HG03196 (cell line): ENCODE results near the gene FLT3LG.
"Not testable (repeated sequence)": the region's sequence is repeated elsewhere in the genome, so short reads cannot be mapped to it uniquely, and the experiment has no call there.

Experiments
- ATAC-seq: cut with Tn5 transposase; IDR thresholded peaks from one replicate; pipeline ENCODE4 v1.9.1; 2021; ENCODE audit not compliant: unreplicated experiment

The FLT3LG gene

DNA sequence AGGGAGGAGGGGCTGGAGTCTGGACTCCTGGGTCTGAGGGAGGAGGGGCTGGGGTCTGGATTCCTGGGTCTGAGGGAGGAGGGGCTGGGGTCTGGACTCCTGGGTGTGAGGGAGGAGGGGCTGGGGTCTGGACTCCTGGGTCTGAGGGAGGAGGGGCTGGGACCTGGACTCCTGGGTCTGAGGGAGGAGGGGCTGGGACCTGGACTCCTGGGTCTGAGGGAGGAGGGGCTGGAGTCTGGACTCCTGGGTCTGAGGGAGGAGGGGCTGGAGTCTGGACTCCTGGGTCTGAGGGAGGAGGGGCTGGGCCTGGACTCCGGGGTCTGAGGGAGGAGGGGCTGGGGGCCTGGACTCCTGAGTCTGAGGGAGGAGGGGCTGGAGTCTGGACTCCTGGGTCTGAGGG, 12.9 kb upstream of the FLT3LG start:
- not testable (repeated sequence) for ATAC-seq

DNA sequence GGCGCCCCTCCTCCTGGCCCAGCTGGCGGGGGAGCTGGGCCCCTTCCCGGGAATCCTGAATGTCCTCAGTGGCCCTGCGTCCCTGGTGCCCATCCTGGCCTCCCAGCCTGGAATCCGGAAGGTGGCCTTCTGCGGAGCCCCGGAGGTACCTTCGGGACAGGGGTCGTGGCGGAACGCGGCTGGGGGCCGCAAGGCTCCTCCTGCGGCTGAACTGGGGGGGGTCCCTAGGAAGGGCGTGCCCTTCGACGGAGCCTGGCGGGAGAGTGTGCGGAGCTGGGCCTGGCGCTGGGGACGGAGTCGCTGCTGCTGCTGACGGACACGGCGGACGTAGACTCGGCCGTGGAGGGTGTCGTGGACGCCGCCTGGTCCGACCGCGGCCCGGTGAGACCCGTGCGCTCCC, 12.4 kb upstream of the FLT3LG start:
- no peak for ATAC-seq

DNA sequence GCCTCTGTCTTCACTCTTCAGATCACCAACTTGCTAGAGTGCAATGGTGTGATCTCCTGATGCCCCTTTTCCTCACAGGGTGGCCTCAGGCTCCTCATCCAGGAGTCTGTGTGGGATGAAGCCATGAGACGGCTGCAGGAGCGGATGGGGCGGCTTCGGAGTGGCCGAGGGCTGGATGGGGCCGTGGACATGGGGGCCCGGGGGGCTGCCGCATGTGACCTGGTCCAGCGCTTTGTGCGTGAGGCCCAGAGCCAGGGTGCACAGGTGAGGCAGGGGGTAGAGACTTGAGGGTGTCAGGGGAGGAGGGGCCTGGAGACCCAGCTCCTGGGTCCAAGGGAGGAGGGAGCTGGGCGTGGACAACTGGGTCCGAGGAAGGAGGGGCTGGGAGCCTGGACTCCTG, 11.5 kb upstream of the FLT3LG start:
- no peak for ATAC-seq

DNA sequence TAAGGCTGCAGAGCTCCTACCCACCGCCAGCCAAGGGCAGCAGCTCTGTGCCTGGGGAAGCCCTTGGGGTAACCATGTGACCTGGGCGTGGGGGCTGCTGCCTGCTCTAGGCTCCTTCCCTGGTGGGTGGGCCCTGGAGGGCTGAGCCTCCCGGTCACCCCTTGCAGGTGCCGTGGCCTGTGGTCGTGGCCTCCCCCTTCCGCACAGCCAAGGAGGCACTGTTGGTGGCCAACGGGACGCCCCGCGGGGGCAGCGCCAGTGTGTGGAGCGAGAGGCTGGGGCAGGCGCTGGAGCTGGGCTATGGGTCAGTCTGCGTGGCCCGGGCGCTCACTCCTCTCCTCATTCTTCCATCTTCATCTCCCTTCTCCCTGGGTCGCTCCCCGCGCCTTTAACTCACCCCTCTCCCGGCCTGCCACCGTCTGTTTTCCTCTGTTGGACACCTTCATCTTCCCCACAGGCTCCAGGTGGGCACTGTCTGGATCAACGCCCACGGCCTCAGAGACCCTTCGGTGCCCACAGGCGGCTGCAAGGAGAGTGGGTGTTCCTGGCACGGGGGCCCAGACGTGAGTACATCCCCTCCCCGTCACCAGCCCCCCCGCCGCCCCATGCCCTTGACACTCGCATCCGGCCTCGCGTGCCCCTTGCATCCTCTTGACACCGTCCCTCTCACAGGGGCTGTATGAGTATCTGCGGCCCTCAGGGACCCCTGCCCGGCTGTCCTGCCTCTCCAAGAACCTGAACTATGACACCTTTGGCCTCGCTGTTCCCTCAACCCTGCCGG, 9.9 kb upstream of the FLT3LG start:
- ATAC-seq = no peak

DNA sequence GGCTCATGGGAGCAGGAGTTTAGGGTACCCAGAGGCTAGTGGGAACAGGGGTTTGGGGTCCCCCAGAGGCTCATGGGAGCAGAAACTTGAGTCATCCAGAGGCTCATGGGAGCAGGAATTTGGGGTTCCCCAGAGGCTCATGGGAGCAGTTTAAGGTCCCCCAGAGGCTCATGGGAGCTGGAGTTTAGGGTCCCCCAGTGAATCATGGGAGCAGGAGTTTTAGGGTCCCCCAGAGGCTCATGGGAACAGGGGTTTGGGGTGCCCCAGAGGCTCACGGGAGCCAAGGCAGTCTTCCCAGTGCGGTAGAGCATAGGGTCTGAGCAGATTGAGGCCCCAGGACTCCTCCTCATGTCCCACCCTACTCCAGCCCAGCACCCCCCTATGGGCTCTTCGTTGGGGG, 8.6 kb upstream of the FLT3LG start:
- ATAC-seq = no peak

DNA sequence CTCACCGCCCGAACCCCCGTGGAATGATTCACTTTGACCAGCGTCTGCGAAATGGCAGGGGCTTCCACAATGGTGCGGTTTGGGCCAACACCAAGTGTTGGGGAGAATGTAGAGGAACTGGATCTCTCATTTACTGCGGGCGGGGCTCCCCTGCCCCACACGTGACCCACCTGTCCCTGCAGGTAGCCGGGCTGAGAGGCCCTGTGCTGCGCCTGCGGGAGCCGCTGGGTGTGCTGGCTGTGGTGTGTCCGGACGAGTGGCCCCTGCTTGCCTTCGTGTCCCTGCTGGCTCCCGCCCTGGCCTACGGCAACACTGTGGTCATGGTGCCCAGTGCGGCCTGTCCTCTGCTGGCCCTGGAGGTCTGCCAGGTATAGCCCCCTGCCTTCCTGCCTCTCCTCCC, 5.8 kb upstream of the FLT3LG start:
- no peak for ATAC-seq

DNA sequence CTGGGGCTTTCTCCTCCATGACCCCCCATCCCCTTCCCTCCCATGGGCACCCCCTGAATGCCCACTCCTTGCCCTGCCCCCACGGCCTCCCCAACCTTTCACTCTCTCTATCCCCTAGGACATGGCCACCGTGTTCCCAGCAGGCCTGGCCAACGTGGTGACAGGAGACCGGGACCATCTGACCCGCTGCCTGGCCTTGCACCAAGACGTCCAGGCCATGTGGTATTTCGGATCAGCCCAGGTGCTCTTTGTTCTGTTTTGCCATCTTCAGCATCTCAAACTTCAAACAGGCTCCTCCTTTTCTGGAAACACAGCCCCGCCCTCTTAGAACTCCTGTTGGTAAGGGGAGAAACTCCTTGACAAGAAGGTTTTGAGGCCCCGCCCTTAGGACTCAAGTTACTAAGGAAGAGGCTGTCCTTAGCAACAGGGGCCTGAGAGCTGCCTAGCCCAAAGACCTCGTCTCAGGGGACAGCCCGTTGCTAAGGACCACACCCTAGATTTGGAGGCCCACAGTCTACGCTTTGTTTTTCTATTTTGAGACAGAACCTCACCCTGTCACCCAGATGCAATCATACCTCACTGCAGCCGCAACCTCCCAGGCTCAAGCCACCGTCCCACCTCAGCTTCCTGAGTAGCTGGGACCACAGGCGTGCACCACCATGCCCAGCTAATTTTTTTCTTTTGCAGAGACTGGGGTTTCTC, 5.1 kb upstream of the FLT3LG start:
- ATAC-seq = no peak

DNA sequence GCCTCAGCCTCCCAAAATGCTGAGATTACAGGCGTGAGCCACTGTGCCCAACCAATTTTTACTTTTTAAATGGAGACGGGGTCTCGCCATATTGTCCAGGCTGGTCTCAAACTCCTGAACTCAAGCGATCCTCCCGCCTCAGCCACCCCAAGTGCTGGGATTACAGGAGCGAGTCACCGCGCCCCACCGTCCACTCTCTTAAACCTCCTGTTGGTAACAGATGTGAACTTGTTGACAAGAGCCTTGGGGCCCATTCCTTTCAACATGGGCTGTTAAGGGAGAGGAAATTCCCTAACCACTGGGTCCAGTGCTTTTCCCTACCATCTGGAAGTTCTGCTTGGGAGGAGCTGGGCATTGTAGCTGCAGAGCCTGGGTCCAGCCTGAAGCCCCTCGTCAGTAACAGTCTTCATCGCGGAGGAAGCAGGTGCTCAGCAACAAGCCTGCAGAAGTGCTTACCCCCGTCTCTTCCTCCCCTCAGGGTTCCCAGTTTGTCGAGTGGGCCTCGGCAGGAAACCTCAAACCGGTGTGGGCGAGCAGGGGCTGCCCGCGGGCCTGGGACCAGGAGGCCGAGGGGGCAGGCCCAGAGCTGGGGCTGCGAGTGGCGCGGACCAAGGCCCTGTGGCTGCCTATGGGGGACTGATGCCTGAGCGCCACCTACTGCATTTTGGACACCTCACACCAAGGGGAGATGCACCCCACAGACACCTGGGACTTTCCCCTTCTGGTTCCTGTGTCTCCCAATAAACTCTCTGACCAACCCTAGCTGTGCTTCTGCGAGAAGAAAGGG, 4.0 kb upstream of the FLT3LG start:
- ATAC-seq = peak; percentile 52

DNA sequence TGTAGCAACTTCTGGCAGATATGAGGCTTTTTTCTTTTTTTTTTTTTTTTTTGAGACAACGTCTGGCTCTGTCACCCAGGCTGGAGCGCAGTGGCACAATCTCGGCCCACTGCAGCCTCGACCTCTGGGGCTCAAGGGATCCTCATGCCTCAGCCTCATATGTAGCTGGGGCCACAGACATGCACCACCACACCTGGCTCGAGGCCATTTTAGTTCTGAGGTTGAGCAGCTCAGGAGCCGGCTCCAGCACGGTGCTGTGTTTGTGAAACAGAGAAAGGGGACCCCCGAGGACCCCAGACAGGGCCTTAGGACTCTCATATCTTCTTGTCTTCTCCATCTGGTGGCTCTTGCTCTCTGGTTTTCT, 3.4 kb upstream of the FLT3LG start:
- no peak for ATAC-seq

DNA sequence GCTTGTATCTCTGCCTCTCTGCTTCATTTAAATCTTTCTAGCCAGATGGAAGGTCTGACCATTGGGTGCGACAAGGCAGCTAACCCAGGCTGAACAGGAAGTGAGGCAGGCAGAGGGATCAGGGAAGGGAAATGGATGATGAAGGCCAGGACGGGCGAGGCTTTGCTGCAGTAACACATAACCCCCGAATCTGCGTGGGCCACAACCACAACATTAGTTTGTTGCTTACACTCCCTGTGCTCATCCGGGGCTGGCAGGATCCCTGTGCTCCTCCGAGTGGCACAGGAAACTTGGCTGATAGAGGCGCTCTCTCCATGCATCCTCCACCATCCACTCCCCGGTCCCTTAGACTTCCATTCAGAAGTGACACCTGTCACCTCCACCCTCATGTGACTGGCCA, 1.1 kb upstream of the FLT3LG start:
- ATAC-seq = no peak

DNA sequence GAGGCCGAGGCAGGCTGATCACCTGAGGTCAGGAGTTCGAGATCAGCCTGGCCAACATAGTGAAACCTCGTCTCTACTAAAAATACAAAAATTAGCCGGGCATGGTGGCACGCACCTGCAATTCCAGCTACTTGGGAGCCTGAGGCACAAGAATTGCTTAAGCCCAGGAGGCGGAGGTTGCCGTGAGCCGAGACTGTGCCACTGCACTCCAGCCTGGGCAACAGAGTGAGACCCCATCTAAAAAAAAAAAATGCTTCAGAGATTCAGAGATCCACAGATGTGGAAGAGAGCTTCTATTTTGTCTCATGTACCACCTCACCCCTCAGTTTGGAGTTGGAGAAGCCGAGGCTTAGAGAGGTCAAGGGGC, 531 bp upstream of the FLT3LG start:
- ATAC-seq = not testable (repeated sequence)

DNA sequence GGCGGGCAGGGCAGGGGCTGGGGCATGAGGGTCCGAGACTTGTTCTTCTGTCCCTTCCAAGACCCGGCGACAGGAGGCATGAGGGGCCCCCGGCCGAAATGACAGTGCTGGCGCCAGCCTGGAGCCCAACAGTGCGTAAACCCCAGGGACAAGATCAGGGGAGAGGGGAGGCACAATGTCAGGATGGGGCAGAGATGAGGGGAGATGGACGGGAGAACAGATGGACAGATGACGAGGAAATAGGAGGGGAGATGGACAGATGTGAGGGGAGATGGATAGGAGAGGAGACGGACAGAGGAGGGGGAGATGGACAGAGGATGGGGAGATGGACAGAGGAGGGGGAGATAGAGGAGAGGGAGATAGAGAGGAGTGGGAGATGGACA, 518 bp downstream of the FLT3LG start:
- no peak for ATAC-seq

DNA sequence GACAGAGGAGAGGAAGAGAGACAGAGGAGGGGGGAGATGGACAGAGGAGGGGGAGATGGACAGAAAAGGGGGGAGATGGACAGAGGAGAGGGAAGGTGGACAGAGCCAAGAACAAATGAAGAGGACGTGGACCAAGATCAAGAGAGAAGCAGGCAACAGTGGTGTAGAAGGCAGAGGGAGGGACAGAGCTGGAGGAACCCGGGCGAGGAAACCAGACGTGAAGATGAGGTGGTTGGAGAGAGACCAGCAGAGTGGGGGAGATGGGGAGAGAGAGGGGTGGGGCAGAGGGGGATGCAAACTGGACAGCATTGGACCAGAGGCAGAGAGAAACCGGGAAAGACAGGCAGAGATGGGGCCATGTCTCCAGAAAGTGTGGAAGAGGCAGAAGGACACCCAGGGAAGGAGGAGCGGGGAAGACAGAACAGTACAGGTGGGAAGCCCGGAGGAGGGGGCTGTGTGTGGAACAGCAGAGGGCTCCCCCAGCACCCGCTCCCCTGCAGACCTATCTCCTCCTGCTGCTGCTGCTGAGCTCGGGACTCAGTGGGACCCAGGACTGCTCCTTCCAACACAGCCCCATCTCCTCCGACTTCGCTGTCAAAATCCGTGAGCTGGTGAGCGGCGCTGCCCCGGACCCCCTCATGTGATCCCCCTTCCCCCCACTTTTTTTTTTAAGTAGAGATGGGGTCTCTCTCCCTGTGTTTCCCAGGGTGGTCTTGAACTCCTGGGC, 1.3 kb downstream of the FLT3LG start:
- ATAC-seq = no peak

DNA sequence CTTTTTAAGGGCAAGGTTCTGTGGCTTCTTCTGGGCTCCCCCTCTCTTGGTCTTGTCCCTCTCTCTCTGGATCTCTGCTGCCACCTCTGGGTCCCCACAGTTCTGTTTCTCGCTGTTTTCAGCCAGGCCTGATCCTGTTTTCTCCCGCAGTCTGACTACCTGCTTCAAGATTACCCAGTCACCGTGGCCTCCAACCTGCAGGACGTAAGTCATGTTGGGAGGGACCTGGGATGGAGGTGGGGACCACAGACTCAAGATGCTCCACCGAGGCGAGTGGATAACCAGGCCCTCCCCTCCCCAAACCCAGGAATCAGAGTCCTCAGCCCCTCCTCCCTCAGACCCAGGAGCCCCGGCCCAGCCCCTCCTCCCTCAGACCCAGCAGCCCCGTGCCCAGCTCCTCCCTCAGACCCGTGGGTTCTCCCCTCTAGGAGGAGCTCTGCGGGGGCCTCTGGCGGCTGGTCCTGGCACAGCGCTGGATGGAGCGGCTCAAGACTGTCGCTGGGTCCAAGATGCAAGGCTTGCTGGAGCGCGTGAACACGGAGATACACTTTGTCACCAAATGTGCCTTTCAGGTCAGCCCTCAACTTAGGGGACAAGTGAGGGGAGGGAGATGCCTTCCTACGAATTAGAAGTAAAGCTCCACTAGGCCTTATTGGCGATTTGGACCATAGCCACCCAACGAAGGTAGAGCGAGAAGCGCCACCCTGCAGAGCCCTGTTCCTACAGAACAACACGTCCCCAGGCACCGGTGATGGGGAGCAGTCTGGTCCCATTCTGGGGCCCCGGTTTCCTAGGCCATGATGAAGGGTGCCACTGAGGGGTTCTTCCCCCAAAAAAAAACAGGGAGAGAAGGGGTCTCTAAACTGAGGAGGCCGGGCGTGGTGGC, 2.2 kb downstream of the FLT3LG start:
- ATAC-seq = no peak

DNA sequence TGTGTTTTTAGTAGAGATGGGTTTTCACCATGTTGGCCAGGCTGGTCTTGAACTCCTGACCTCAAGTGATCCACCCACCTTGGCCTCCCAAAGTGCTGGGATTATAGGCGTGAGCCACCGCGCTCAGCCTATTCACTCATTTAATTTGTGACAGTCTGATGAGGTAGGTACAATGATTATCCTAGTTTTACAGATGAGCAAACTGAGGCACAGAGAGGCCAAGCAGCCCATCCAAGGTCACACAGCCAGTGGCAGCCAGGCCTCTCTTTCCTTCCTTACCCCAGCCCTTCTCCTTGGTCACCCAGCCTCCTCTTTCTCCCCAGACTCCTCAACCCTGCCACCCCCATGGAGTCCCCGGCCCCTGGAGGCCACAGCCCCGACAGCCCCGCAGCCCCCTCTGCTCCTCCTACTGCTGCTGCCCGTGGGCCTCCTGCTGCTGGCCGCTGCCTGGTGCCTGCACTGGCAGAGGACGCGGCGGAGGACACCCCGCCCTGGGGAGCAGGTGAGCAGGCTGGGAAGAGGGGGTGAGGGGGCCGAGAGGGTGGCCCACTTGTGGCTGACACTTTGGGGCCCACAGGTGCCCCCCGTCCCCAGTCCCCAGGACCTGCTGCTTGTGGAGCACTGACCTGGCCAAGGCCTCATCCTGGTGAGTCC, 6.1 kb downstream of the FLT3LG start:
- no peak for ATAC-seq

DNA sequence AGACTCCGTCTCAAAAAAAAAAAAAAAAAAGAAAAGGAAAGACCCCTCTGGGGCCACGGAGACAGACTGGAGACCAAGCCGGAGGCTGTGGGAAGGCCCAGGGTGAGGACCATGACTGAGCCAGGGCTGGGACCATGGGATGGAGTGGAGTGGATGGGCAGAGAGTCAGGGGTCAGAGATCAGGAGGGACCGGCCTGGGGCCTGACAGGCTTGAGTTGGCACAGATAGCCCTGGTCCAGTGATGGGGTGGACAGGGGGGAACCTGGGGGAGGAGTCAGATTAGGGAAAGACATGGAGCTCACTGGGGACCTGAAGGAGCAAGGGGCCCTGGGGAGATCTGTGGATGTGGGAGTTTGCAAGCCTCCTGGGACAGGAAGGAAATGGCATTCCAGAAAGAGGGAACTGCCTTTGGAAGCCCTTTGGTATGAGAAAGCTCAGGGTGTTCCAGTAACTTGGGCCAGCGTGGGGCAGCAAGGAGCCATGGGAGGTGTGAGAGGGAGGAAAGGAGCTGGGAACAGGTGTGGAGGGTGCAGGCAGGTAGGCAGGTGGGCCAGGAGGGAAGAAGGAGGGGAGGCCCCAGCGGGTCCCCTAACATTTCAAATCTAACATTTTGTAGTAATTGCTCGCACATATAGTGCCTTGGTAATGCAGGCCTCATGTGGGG, 7.1 kb downstream of the FLT3LG start:
- no peak for ATAC-seq

DNA sequence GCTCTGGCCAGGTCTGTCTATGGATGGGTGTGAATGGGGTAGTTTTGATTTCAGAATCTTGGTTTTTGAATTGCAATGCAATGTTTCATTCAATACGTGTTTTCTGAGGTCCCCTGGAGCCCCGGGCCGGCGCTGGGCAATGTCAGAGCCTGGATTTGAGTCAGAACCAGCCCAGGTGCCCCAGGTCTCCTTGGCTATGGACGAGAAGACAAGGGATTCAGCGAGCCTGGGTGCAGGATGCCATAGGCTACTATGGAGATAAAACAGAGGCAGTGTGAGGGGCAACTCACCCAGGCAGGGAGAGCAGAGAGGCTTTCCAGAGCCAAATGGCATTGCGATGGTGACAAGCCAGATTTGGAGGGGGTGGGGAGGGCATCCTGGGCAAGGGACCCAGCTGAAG, 12.2 kb downstream of the FLT3LG start:
- no peak for ATAC-seq

DNA sequence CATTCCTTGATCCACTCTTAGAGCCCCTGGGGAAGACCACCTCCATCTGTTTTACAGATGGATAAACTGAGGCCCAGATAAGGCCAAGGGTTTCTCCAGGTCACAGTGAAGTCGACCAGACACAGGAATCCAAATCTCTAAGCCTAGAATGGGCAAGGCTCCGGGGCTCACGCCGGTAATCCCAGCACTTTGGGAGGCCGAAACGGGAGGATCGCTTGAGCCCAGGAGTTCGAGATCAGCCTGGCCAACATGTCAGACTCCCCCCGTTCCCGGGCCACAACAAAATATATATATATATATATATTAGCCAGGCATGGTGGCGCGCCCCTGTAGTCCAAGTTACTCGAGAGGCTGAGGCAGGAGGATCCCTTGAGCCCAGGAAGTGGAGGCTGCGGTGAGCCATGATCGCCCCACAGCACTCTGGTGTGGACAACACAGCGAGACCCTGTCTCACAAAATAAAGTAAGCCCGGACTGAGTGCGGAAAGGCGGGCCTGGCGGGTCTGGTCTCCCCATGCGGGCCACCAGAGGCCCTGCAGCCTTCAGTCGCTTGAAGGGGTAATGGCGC, 12.8 kb downstream of the FLT3LG start:
- no peak for ATAC-seq
